Endothelial cell of umbilical vein (primary cell): ENCODE results near the gene PLA2G4C.
A peak's percentile ranks its signal among the peaks of the same experiment; 100 is the strongest.

Source experiments
- EZH2 ChIP-seq: IDR thresholded peaks from 2 replicates; pipeline ENCODE4 v1.6.1; 2012; ENCODE audit warnings: borderline replicate concordance, low read depth, mild to moderate bottlenecking, moderate library complexity, low read length, inconsistent platforms; ENCODE audit not compliant: severe bottlenecking
- JUN ChIP-seq: IDR thresholded peaks from 2 replicates; pipeline ENCODE4 v1.6.1; 2011; ENCODE audit warnings: borderline replicate concordance, low read depth; ENCODE audit not compliant: insufficient read length, insufficient read depth
- MYC ChIP-seq: IDR thresholded peaks from one replicate; pipeline ENCODE4 v1.6.1; 2011; ENCODE audit warnings: mild to moderate bottlenecking, low read depth, low read length
- POLR2A ChIP-seq: IDR thresholded peaks from 2 replicates; pipeline ENCODE4 v1.6.1; 2012; ENCODE audit warnings: low read depth, mild to moderate bottlenecking, control low read depth, low read length
- POLR2AphosphoS5 ChIP-seq: IDR thresholded peaks from 2 replicates; pipeline ENCODE4 v1.6.1; 2012; ENCODE audit warnings: low read depth, mild to moderate bottlenecking, control low read depth, low read length, moderate library complexity; ENCODE audit not compliant: insufficient read depth
- TF ChIP-seq, protein P1 (sequence below), 2 donors: IDR thresholded peaks; 1 replicate in 1 of 2; 2 replicates in 1 of 2; pipeline ENCODE4 v1.5.1; 2011; ENCODE audit warnings: low read length in 2 of 2, mild to moderate bottlenecking in 2 of 2, moderate library complexity in 2 of 2, control low read depth in 1 of 2, inconsistent platforms in 1 of 2, low read depth in 1 of 2; ENCODE audit not compliant: insufficient read depth in 1 of 2; ENCODE audit errors: extremely low read depth in 1 of 2

DNA sequence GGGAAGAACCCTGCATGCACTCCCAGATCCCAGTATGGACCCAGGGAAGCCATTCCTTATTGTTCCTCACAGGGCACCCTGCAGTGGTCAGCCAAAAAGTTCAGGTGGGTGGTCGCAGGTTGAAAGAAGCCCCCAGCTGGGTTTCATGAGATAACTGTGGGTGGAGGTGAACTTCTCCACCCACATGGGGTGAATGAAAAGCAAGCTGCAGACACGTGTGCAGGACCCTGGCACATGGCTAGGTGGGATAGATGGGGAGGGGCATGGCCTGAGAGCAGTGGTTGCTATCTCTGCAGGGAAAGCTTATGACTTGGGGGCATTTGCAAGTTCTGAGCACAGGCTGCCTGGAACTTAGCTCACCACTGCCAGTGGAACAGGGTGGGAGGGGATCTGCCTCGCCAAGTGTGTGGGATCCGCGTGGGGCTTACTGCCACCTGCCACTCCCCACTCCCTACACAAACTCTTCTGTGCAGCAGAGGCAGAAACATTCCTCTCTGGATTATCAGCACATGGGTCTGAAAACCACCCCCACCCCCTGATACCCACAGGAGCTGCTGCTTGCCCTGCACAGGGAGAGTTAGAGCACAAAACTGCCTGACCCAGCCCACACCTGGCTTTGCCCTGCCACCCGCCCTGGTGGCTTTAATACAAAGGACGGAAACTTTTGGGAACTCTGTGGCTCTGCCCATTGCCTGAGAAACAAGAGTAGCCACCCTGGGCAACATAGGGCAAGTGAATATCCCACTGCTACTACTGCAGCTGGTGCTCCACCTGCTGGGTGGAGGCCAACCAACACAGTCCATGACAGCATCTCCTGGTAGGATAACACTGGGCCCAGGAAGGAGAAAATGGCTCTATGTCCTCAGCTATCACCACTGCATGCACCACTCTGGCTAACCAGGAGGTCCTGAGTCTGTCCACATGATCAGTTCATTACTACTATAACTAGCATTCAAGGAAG lies 24.4 kb downstream of the PLA2G4C start:
- TF ChIP-seq, protein P1, sequence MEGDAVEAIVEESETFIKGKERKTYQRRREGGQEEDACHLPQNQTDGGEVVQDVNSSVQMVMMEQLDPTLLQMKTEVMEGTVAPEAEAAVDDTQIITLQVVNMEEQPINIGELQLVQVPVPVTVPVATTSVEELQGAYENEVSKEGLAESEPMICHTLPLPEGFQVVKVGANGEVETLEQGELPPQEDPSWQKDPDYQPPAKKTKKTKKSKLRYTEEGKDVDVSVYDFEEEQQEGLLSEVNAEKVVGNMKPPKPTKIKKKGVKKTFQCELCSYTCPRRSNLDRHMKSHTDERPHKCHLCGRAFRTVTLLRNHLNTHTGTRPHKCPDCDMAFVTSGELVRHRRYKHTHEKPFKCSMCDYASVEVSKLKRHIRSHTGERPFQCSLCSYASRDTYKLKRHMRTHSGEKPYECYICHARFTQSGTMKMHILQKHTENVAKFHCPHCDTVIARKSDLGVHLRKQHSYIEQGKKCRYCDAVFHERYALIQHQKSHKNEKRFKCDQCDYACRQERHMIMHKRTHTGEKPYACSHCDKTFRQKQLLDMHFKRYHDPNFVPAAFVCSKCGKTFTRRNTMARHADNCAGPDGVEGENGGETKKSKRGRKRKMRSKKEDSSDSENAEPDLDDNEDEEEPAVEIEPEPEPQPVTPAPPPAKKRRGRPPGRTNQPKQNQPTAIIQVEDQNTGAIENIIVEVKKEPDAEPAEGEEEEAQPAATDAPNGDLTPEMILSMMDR (IDR thresholded peaks at IDR 0.05; ENCODE audit: extremely low read depth in 1 of 2, insufficient read depth in 1 of 2, low read depth in 1 of 2, low read length in 2 of 2): peak in 1 of 2 donors; percentile 2
- TF ChIP-seq EZH2: no peak
- no peak for TF ChIP-seq POLR2A
- no peak for TF ChIP-seq POLR2AphosphoS5
- TF ChIP-seq MYC: no peak
- no peak for TF ChIP-seq JUN
